Caki2 (cell line): ENCODE results near the gene RPL18. TPM values are rescaled to one million over a fixed set of nuclear protein-coding genes. Genes with fewer than 3 reads are reported as not detected.

Source experiments
- DNase-seq: peaks from one replicate; pipeline ENCODE4 v3.0.0-alpha.2; 2015; ENCODE audit warnings: low read depth
- in situ Hi-C: cut with HindIII; loops from 2 replicates; pipeline ENCODE4 v1.10.0; 2016; ENCODE audit warnings: low sequenced_read_pairs, low pct_unique_long_range_greater_than_20kb, mixed read lengths
- total RNA-seq: library from RNA; depleted of rRNA; stranded (reverse); fragments of >200 nt; shearing (Covaris generic); gene quantifications from 2 replicates; pipeline ENCODE4 v1.2.3, GENCODE V29; 2014; ENCODE audit warnings: low replicate concordance

Gene RPL18
- total RNA-seq, 1 experiment from 2014 or later: 2,144 TPM

DNA sequence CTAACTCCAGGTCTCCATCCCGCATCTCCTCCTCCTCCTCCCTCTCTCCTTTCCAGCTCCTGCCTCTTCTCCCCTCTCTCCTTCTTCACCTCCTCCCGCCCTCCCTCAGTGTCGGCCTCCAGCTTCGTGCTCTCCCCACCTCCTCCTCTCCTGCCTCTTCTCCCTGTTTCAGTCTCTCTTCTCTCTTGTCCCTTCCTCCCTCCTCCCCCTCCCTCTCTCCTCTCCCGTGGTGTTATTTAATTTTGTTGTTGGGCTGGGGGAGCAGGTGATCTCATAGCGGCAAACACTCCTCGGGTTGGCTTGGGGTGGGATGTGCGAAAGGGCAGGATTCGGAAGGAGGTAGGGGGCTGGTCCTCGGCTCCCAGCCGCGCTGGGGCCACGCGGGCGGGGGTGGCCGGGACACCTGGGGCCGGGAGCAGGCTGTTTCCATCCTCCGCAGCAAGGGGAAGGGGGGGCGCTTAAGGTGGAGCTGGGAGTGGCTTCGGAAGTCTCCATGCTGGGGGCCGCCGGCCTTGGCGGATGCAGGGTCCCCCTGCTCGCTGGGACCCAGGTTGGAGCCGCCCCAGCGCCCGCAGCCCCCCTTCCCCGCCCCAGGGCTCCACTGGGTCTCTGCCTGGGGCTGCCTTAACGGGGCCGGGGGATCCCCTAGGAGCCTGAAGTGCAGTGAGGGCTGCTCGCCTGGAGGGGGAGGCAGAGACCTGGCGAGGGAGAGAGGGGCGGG lies 27.2 kb upstream of the RPL18 start, which contains the start of gene CA11:
CA11 (minus strand) TSS at position 187 of the 721 bp plus-strand sequence. CDS start 555 bp downstream, outside the sequence.
- DNase-seq: peak; percentile 84
- in situ Hi-C loops: no loop called here

DNA sequence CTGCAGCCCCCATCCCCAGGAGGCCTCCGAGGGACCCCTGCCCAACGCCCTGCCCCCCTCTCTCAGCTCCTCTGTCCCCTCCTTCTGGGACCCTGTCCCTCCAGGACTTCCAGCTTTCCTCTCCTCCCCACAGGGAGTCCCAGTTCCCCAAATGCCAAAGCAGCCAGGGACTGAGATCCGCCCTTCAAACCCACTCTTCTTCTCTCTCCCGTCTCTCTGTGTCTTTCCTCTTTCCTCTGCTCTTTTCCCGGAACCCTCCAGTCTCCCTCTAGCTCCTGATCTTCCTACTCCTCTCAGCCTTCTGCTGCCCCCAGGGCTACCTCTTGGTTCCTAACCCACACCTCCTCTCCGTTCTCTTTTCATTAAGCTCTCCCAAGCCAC lies 26.6 kb upstream of the RPL18 start:
- in situ Hi-C loops: no loop called here
- no peak for DNase-seq

DNA sequence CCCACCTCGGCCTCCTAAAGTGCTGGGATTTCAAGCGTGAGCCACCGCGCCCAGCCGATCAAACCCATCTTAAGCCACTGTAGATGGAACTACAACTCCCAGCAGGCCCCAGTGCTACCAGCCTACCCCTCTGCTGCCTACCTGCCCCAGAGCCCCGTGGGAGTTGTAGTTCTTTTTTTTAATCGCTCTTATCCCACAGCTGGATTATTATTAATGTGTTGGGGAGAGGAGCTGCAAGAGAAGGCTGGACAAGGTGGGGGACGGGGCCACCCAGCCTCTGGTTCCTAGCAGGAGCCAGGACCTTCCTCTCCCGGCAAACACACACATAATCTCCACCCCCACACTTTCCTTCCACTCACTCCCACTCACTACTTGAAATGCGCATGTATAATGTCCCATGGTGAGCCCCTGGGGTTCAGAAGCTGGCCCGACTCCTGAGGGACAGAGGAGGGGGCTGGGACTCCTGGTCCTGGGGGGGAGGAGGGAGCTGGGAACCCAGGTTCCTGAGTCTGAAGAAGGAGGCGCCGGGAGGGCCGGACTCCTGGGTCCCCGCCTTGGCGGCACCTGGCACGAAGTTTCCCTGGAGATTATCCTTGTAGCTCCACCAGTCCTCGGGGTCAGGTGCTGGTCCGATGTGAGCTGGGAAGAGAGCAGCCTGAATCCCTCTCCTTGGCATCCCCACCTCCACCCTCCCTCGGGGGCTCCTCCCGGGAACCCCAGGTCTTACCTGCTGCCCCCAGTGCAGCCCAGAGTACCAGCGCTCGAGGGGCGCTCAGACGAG lies 26.1 kb upstream of the RPL18 start:
- DNase-seq: peak; percentile 56
- in situ Hi-C loops: no loop called here

DNA sequence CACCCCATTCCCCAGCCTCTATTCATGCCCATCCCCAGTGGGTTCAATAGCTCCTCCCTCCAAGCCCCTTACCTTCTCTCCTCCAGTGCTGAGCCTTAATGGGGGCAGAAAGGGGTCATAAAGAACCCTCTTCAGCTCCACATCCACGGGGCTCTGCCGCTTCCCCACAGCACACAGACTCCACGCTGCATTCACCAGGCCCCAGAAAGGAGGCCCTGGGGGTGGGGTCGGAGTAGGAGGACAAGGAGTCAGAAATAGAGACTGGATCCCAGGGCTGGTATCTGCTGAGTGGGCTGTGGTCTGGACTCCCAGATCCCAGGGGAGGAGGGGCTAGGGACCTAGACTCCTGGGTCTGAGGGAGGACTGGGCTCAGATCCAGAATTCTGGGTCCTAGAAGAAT lies 25.4 kb upstream of the RPL18 start:
- in situ Hi-C loops: no loop called here

DNA sequence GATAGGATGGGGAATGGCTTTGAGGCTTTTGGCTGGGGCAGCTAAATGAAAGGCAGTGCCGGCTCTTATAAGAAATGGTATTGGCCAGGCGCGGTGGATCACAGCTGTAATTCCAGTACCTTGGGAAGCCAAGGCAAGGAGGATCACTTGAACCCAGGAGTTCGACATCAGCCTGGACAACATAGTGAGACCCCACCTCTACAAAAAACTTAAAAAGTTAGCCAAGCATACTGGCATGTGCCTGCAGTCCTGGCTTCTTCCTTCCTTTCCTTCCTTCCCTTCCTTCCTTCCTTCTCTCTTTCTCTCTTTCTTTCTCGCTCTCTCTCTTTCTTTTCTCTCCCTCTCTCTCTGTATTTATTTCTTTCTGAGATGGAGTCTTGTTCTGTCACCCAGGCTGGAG lies 23.9 kb upstream of the RPL18 start:
- in situ Hi-C loops: no loop called here
- DNase-seq: no peak

More for the DNA sequence above, 25.4 kb upstream of the RPL18 start:
- no peak for DNase-seq

DNA sequence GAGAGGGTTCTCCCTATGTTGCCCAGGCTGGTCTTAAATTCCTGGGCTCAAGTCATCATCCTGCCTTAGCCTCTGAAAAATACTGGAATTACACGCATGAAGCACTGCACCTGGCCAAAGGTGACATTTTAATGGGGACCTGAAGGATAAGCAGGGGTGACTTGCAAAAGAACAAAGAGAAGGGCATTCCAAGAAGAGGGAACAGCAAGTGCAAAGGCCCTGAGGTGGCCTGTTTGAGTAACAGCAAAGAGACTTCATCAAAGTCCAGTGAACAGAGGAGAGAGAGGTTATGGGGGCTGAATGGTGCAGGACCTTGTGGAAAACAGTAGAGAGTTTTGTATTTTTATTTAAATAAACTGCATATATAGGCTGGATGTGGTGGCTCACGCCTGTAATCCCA lies 22.9 kb upstream of the RPL18 start:
- DNase-seq: no peak
- in situ Hi-C loops: no loop called here

DNA sequence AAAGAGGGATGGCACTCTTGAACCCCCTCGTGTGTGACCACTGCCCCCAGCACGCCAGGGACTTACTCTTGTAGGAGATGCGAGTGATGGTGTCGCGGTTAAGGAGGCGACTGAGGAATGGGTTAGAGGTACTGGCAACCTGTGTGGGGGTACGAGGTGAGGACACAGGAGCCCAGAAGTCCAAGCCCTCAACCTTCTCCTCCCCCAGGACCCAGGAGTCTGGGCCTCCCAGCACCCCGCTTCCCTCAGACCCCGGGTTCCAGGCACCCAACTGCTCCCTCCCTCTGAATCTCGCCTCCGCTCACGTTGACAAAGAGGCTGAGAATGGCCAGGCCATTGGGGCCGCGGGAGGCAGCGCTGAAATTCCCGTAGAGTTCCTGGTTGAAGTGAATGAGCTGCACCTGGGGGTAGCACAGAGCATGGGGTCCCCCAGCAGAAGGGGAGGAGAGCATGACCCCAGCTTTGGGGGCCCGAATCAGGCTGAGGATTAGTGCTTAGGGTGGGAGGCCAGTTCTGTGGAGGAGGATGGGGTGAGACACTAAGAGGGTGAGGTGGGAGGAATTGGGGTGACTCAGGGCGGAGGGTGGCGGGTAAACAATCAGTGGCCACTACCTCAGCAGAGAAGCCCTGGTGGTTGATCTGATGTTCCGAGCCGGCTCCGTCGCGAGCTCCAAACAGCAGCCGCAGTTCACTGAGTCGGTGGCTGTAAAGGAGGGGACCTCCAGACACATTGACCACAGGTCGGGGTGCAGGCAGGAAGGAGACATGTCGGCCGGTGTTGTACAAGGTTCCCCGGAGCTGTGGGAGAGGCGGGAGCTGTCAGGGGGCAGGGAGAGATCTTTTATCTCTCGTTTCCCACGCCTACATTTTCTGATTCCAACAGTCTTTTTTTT lies 20.8 kb upstream of the RPL18 start:
- in situ Hi-C loops: no loop called here
- DNase-seq: no peak

DNA sequence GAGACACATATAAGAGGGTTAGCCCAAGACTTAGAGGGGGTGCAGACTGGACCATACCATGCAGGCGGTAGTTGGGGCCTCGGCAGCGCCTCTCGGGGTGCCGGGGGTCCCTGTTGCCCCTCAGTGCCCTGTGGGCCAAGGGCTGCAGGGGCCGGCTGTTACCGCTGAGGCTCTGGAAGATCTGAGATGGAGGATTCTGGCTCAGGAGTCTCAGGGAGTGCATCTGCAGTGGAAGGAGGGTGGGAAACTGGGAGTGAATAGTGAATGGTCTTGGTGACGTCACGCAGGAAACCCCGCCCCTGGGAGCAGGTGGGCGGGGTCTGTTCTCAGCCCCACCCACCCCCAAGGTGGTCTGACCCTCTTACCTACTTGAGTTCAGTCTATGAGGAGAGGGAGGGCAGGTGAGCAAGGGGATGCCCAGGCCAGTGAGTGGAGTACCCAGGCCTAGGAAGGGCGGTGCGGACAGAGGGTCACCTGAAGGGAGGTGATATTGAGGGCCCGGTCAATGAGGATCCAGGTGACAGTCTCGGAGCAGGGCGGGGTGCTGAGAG lies 19.9 kb upstream of the RPL18 start:
- no peak for DNase-seq
- in situ Hi-C loops: no loop called here

DNA sequence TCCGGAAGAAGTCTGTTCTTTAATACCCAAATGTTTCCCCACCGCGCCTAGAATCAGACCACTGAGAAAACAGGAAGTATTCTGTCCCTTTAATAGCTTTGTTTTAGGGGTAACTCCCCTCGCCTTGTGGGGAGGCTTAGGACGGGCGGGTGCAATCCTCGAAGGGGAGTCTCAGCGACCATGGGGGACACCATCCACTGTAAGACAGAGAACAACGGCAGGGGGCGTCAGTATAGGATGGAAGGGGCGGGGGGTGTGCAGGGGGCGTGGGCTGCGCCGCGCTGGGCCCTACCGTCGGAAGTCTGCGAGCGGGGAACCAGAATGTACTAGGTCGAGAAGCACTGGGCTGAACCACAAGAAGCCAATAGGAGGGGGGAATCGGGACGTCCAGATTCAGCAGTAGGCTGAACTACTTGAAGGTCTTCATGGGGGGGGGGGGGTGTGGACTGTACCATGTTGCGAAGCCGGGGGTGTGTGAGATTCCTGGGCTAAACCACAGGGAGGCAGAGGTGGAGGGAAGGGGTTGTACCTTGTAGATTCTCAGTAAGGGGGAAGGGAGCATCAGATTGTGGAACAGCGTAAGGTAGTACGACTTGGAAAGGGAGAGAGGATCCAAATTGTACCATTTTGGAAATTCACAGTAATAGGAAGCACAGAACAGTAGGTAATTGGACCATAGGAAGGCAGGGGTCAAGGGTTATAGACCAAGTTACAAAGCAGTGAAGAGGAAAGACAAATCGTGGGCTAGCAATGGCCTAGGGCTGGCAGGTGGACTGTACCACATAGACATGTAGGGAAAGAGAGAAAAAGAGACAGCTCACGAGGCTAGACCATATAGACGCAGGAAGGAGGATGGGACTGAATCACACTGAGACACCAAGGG lies 19.2 kb upstream of the RPL18 start:
- in situ Hi-C loops: no loop called here
- DNase-seq: peak; percentile 85

DNA sequence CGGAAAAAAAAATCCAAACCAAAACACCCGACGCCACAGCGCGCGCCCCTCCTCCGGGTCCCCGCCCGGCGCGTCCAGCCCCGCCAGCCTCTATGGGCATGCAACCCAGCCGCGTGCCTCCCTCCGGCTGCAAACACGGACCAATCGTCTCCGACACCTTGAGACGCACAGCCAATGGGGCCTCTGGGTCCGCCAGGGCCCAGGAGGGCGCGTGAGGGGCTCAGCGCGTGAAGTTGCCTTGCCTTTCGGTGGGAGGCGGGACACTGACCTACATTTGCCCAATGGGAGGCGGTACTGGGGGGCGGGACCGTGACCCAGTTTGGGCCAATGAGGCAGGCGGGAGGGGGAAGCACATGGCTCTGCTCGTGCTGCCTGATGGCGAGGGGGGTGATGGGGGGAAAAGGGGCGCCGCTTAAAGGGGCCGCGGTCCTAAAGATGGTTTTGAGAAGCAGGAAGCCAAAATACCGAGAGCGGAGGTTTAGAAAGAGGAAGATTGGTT lies 18.5 kb upstream of the RPL18 start:
- in situ Hi-C loops: no loop called here
- peak; percentile 100 for DNase-seq

DNA sequence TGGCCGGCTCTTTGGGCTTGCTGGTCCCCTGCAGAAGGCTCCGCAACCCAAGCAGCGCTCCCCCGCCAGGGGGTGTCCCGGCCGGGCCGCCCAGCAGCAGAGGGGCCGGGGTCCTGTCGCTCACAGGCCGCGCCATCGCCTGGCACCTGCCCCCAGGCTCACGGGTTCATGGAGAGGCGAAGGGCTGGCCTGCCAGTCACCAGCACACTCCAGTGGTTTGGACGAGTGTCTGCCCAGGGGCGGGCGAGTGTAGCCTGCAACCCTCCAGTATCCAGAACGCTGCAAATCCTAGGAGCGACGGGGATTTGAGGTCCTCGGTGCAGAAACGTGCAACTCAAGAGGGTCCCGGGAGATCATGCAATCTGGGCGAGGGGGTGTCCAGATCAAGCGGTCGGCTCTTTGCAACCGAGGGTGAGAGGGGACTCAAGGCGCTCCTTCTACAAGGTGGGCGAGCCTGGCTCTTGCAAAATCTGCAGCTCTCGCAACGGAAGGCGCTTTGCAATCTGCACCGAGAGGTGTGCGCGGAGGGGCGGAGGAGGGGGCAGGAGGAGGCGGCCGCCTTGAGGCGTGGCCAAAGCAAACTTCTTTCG lies 18.0 kb upstream of the RPL18 start, which contains the start of gene DBP:
DBP (minus strand) TSS at position 521 of the 590 bp plus-strand sequence; CDS start at position 136, 385 bp downstream.
- DNase-seq: no peak
- in situ Hi-C loops: no loop called here

DNA sequence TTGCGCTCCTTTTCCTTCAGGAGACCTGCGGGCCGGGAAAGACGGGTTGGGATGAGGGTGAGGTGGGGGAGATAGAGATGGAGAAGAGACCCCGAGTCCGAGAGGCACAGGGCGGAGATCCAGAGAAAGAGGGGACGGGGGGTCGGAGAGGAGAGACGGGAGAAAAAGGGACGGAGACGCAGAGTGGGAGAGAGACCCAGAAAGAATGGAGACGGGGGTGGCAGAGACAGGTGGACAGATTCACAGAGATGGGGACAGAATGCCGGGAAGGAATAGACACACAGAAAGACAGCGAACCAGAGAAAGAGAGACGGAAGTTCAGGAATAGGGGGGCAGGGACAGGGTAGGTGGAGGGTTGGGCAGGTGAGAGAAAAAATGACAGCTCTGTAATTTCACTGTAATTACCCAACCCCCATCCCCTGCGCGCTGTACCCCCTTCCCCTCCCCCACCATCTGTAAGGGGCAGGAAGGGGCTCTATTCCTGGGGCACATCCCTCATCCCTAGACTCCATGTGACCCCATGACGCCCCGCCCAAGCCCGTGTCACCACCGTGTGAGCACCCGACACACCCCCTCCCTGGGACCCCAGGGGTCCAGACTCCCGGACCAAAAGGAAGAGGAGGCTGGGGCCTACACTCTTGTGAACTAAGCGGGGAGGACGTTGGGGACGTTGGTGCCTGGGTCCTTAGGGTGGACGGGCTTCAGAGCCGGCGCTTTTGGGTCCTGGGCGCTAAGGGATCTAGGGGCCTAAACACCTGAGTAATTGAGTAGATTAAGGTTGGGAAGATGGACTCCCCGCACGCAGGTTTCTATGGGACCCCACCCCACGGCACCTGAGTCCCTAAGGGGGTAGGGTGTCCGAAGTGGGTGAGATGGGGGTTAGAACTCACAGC lies 17.2 kb upstream of the RPL18 start:
- DNase-seq: no peak
- in situ Hi-C loops: no loop called here

DNA sequence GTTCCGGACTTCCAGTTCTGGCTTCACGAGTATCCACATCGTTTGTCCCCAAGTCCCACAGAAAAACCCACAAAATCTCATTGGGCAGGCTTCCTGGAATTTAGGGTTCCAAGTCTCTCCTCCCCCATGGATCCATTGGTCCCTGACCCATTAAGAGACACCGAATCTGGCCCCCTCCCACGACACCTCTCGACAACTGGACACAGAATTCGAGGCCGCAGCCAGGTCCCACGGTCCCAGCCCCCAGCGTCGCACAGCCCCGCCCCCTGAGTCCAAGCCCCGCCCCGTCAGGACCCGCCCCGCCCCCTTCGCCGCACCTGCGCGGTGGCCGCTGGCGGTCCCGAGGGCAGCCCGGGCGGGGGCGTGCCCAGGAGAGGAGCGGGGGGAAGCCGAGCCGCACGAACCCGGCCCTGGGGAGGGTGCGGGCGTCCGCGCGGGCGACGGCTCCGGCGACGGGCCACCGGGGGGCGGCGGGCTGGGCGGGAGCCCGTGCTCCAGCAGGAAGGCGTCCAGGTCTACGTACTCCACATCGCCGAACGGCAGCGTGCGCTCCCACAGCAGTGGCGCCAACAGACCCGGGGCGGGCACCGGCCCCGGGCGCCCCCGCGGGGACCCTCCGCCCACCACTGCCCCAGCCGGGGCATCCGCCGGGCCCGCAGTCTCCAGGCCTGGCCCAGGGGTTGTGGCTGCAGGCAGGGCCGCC lies 16.4 kb upstream of the RPL18 start:
- peak; percentile 72 for DNase-seq
- in situ Hi-C loops: no loop called here

DNA sequence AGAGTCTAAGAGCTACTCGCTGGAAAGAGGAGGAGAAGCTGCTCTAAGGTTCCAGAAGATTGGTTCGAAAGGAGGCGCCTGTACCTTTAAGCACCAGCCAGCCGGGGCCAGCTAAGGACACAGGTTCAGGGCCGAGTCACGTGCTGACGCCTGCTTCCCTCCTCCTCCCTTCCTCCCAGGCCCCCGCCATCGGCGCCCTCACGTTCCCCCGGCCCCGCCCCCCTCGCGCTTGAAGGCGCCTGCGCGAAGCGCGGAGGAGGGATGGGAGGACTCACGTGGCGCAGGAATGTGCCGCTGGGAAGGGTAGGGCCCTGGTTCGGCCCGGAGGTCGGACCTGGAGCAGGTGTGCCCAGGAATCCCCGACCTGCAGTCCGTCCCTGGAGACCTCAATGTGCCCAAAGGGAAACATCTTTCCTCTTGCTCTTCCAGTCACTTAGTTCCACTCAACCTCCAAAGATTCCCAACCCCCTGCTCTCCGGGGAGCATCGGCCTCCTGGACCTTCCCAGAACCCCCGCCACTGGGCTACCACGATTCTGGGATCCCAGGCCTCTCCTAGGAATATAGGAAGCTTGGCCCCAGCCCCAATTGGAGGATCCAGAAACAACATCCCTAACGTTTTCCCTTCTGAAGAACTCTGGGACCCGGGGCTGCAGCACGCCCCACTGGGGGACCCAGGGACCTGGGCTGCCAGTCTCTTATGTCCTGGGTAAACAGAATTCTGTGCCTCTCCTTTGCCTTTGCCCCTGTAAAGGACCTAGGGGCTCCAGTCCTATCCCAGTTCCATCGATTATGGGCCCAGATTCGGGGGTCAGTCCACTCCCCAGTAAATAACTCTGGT lies 15.7 kb upstream of the RPL18 start:
- DNase-seq: peak; percentile 91
- in situ Hi-C loops: no loop called here

DNA sequence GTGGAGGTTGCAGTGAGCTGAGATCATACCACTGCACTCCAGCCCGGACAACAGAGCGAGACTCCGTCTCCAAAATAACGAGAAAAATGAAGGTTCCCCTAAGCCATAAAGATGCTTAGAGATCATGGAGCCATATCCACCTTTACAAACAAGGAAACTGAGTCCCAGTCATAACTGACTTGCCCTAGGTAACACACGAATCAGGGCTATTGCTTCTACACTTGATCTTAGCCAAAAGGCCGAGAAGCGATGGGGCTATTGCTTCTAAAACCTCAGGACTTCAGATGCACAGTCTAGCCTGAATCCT lies 15.0 kb upstream of the RPL18 start:
- in situ Hi-C loops: no loop called here
- no peak for DNase-seq
